Astrocyte (in vitro differentiated cells and primary cell): ENCODE measurements around the gene CALCOCO2.

ENCODE experiments used
- EZH2 ChIP-seq: IDR thresholded peaks from 2 replicates; pipeline ENCODE4 v1.6.1; 2012; ENCODE audit warnings: mild to moderate bottlenecking, low read length, inconsistent platforms; ENCODE audit not compliant: insufficient read depth
- TF ChIP-seq, protein P1 (sequence below): IDR thresholded peaks from 2 replicates; pipeline ENCODE4 v1.5.1; 2011; ENCODE audit warnings: low read depth, mild to moderate bottlenecking, inconsistent platforms, low read length, moderate library complexity; ENCODE audit not compliant: insufficient read depth

DNA sequence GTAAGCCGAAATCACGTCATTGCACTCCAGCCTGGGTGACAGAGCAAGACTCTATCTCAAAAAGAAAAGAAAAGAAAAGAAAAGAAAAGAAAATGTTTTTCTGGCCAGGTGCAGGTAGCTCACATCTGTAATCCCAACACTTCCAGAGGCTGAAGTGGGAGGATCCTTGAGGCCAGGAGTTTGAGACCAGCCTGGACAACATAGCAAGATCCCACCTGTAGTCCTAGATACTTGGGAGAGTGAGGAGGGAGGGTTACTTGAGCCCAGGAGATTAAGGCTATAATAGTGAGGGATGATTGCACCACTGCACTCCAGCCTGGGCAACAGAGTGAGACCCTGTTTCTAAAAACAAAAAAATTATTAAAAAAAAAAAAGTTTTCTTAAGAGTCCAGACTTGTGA lies 59.3 kb downstream of the CALCOCO2 start:
- TF ChIP-seq, protein P1, sequence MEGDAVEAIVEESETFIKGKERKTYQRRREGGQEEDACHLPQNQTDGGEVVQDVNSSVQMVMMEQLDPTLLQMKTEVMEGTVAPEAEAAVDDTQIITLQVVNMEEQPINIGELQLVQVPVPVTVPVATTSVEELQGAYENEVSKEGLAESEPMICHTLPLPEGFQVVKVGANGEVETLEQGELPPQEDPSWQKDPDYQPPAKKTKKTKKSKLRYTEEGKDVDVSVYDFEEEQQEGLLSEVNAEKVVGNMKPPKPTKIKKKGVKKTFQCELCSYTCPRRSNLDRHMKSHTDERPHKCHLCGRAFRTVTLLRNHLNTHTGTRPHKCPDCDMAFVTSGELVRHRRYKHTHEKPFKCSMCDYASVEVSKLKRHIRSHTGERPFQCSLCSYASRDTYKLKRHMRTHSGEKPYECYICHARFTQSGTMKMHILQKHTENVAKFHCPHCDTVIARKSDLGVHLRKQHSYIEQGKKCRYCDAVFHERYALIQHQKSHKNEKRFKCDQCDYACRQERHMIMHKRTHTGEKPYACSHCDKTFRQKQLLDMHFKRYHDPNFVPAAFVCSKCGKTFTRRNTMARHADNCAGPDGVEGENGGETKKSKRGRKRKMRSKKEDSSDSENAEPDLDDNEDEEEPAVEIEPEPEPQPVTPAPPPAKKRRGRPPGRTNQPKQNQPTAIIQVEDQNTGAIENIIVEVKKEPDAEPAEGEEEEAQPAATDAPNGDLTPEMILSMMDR = no peak
- TF ChIP-seq EZH2 = no peak
